Type B pancreatic cell (in vitro differentiated cells): ENCODE data around the gene GAPVD1. TPM values are rescaled to one million over a fixed set of nuclear protein-coding genes. Genes with fewer than 3 reads are reported as not detected.
"Not testable (repeated sequence)": the region's sequence is repeated elsewhere in the genome, so short reads cannot be mapped to it uniquely, and the experiment has no call there.

Source experiments
- DNase-seq: peaks from one replicate; pipeline ENCODE4 v3.0.0; 2021; ENCODE audit warnings: mixed read lengths; ENCODE audit not compliant: unreplicated experiment; ENCODE audit errors: extremely low spot score
- H3K27ac Mint-ChIP-seq: 2 replicates; pipeline ENCODE4 v1.8.0; 2021; ENCODE audit warnings: mild to moderate bottlenecking, mixed read lengths
- H3K27me3 Mint-ChIP-seq: 2 replicates; pipeline ENCODE4 v1.8.0; 2021; ENCODE audit warnings: mixed read lengths
- H3K36me3 Mint-ChIP-seq: 2 replicates; pipeline ENCODE4 v1.8.0; 2021; ENCODE audit warnings: mixed read lengths
- H3K4me1 Mint-ChIP-seq: one replicate; pipeline ENCODE4 v1.8.0; 2021; ENCODE audit warnings: mixed read lengths; ENCODE audit not compliant: unreplicated experiment
- H3K4me3 Mint-ChIP-seq: 2 replicates; pipeline ENCODE4 v1.8.0; 2021; ENCODE audit warnings: mild to moderate bottlenecking, mixed read lengths
- H3K9me3 Mint-ChIP-seq: 2 replicates; pipeline ENCODE4 v1.8.0; 2021; ENCODE audit warnings: mixed read lengths
- total RNA-seq: library from RNA; stranded (reverse); gene quantifications from 2 replicates; pipeline ENCODE4 v1.2.1, GENCODE V29; 2021; ENCODE audit warnings: low replicate concordance
- TF ChIP-seq, protein P1 (sequence below): fragments of 200-600 bp; sonication (generic); conservative IDR thresholded peaks from 2 replicates; pipeline ENCODE4 v1.5.0; 2021; ENCODE audit warnings: antibody characterized with exemption, mild to moderate bottlenecking

Gene GAPVD1
- total RNA-seq, 1 donor from 2014 or later = 44.4 TPM

DNA sequence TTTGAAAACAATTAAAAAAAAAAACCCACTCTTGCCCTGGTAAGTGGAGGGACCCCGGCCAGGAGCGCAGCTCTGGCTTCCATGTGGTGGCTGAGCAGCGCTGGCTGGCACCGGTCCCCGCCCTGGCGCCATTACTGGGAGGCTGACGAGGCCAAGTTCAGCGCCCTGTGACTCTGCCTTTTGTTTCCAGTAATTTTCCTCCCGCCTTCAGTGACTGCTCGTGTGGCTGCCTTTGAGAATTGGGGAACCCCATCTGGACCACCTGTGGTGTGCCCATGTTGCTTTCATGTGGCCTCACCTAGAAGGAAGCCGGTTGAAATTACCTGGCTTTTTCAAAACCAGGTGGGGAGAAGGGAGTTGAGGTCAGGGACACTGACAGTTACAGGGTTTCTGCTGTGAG lies 136.1 kb downstream of the GAPVD1 start:
- Mint-ChIP-seq H3K9me3 (no peaks in the 10 kb centered on the region), H3K4me3 (no peak overlapping the region), H3K27me3 (no peaks in the 10 kb centered on the region), H3K36me3 (no peaks in the 10 kb centered on the region), H3K27ac (no peak overlapping the region), H3K4me1 (no peaks in the 10 kb centered on the region)
- DNase-seq = no peak
- TF ChIP-seq, protein P1, sequence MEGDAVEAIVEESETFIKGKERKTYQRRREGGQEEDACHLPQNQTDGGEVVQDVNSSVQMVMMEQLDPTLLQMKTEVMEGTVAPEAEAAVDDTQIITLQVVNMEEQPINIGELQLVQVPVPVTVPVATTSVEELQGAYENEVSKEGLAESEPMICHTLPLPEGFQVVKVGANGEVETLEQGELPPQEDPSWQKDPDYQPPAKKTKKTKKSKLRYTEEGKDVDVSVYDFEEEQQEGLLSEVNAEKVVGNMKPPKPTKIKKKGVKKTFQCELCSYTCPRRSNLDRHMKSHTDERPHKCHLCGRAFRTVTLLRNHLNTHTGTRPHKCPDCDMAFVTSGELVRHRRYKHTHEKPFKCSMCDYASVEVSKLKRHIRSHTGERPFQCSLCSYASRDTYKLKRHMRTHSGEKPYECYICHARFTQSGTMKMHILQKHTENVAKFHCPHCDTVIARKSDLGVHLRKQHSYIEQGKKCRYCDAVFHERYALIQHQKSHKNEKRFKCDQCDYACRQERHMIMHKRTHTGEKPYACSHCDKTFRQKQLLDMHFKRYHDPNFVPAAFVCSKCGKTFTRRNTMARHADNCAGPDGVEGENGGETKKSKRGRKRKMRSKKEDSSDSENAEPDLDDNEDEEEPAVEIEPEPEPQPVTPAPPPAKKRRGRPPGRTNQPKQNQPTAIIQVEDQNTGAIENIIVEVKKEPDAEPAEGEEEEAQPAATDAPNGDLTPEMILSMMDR = no peak

DNA sequence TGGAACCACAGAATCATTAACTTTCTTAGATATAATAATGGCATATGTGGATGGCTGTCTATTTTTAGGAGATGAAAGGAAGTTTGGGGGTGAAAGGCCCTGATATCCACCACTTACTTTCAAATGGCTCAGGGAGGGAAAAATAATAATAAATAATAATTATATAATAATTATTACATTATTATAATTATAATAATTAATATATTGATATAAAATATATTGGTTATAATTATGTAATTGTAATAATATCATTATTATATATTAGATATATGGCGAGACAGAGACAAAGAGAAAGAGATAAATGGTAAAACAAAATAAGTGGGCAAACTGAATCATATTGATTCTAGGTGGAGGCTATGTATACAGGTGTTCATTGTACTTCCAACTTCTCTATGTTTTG lies 136.6 kb downstream of the GAPVD1 start:
- TF ChIP-seq, protein P1 = no peak
- Mint-ChIP-seq H3K9me3 (no peaks in the 10 kb centered on the region), H3K4me3 (no peak overlapping the region), H3K36me3 (no peaks in the 10 kb centered on the region), H3K27me3 (no peaks in the 10 kb centered on the region), H3K4me1 (no peaks in the 10 kb centered on the region), H3K27ac (no peak overlapping the region)
- DNase-seq = no peak

DNA sequence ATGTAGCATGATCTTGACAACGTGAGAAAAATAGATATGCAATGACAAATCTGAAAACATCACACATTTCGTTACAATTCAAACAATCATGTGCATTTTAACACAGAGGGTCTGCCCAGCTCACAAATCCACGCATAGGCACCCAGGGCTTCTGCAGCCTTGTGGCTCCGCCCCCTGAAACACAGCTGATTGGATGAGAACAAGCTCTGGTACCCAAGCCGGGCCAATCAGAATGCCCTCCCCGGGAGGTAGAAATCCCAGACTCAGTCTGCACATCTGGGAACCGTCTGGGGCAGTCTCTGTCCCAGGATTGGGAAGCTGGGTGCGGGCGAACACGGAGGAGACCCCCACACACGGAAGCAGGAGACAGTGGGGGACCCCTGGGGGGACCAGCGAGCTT lies 137.5 kb downstream of the GAPVD1 start:
- no peaks in the 10 kb centered on the region for H3K9me3 Mint-ChIP-seq
- H3K36me3 Mint-ChIP-seq = no peaks in the 10 kb centered on the region
- no peaks in the 10 kb centered on the region for H3K27me3 Mint-ChIP-seq
- no peak overlapping the region for H3K27ac Mint-ChIP-seq
- H3K4me1 Mint-ChIP-seq = no peaks in the 10 kb centered on the region
- H3K4me3 Mint-ChIP-seq = no peak overlapping the region
- DNase-seq = no peak
- TF ChIP-seq, protein P1 = no peak

DNA sequence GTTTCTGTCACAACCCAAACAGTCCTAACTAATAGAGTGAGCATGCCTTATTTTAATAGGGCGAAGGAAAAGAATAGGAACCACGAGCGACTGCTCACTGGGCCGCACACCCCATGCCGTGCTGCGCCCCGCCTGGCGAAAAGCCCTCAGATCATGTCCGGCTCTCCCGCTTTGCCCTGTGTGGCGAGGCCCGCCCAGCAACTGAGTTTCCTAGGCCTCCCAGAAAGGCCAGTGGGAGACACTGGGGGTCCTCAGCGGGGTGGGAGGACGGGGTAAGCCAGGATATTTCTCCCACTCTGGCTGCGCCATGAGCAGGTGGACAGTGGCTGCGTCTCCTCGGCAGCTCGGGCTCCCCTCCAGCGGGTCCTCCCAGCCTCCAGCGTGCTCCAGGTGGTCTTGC lies 138.0 kb downstream of the GAPVD1 start:
- no peaks in the 10 kb centered on the region for H3K9me3 Mint-ChIP-seq
- no peak overlapping the region for H3K4me3 Mint-ChIP-seq
- no peaks in the 10 kb centered on the region for H3K27me3 Mint-ChIP-seq
- H3K4me1 Mint-ChIP-seq = no peaks in the 10 kb centered on the region
- no peaks in the 10 kb centered on the region for H3K36me3 Mint-ChIP-seq
- H3K27ac Mint-ChIP-seq = no peak overlapping the region
- DNase-seq = no peak
- TF ChIP-seq, protein P1 = no peak

DNA sequence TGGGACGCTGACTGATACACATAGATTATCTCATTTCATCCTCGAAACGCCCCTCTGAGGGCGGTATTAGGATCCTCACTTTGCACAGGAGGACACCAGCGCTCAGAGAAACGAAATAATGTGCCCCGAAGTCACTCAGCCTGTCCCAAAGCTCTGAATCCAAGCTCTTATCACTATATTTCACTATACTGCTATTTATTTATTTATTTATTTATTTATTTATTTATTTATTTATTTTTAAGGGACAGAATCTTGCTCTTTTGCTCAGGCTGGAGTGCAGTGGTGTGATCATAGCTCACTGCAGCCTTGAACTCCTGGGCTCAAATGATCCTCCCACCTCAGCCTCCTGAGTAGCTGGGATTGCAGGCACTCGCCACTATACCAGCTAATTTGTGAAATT lies 138.6 kb downstream of the GAPVD1 start:
- H3K4me3 Mint-ChIP-seq, H3K27me3 Mint-ChIP-seq, H3K36me3 Mint-ChIP-seq, H3K9me3 Mint-ChIP-seq, H3K4me1 Mint-ChIP-seq, DNase-seq: not testable (repeated sequence)
- H3K27ac Mint-ChIP-seq = peak overlapping the region; percentile 59

DNA sequence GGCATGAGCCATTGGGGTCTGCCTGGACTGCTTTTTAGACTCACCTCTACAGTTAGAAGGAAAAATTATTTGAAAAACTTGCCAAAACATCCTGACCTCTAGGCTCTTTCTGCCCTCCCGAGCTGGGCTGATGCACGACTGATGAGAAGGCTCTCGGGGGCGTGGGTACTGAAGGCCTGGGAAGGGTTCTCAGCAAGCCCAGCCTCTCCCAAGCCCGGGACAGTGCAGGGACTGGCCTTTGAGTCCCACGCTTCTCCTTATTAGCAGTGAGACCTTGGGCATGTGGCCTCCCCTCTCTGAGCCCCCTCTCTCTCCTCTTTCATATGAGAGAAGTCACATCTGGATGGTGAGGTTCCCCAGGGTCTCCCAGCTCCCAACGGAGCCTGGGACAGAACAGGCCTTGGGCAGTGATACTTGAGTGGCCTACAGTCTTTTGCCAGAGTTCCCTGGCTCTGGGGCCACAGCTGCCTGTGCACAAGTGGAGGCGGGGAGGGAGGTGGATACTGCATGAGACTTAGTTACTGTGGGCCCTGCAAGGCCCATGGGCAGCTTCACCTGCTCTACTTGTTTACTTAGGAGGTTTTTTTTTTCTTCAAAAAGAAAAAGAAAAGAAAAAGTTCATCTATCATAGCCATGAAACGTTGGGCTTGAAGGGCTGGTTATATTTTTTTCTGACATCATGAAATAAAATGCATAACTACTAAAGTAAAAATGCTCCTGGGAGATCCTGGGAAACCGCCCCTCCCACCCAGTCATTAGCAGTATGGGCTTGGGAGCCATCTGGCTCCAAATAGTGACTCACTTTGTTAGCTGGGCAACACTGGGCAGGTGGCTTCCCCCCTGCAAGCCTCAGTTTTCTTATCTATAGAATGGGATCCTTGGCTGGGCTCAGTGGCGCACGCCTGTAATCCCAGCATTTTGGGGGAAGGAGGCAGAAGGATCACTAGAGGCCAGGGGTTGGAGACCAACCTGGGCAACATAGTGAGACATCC lies 139.4 kb downstream of the GAPVD1 start:
- Mint-ChIP-seq H3K27me3 (no peaks in the 10 kb centered on the region), H3K9me3 (no peaks in the 10 kb centered on the region), H3K4me3 (no peak overlapping the region), H3K27ac (peak overlapping the region; percentile 17), H3K4me1 (no peaks in the 10 kb centered on the region), H3K36me3 (no peaks in the 10 kb centered on the region)
- DNase-seq = no peak
- TF ChIP-seq, protein P1 = no peak
